ENCODE data around the gene VHLL. TPM values are rescaled to one million over a fixed set of nuclear protein-coding genes. Genes with fewer than 3 reads are reported as not detected.

The VHLL gene
- total RNA-seq, 3 donors from 2014 or later (not counting 1 experiment from before 2014, with no cell fraction given) = 0.42 TPM; not detected in 2

- DNase-seq = no peak
Observed at GRCh38 chr1:156344409-156344808, 45.3 kb upstream of the VHLL start.

DNA sequence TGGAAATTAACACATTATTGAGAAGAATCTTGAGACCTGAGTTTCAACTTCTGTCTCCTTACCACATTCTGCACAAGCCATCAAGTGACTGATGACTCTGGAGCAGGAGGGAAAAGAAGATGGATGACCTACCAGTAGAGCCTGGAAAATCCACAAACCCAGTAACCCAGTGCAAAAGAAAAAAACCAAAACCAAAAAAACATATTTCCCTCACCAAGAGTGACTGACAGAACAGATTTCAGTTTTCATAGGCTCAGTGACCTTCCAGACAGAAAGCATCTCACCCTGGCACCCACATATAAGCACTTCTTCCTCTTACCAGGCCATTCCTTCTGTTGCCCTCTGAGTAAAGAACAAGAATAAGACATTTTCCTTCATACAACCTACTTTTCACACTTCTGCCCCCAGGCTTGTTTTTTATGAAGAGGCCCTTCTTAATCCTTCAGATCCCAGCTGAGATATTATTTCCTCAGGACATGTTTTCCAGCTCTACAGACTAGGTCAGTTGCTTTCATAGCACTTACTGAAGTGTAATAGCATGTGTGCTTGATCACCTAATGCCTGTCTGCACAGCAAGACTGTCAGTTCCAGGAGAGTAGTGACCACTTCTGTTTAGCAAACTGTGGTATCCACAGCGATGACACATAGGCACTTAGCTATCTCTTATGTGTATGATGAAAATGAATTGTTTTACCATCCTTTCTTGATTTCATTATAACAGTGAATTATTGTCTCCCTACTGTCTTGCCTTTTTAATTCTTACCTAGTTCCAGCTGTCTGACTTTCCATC, 43.3 kb upstream of the VHLL start:
- intact Hi-C loops (cut with micrococcal nuclease) = no loop called here
- Histone ChIP-seq H3K36me3 (ENCODE audit: control insufficient read depth, insufficient read depth, low read length) (no peaks in the 10 kb centered on the region), H3K27ac (ENCODE audit: low read length) (no peak overlapping the region), H3K4me1 (ENCODE audit: control insufficient read depth, insufficient read depth, low read length) (peaks cover 11% of the 10 kb centered on the region), H3K9me3 (ENCODE audit: control insufficient read depth, insufficient read depth, low read length) (no peaks in the 10 kb centered on the region), H3K27me3 (ENCODE audit: control insufficient read depth, insufficient read depth, low read length) (peaks cover 4% of the 10 kb centered on the region), H3K4me3 (ENCODE audit: low read length) (no peak overlapping the region)
- no peak overlapping the region for H3K4me3 Mint-ChIP-seq
- peaks cover 10 to 24% of the 10 kb centered on the region in 2 donors for H3K27me3 Mint-ChIP-seq (ENCODE audit: low read depth in 2 of 2)
- ATAC-seq (no peak), DNase-seq (no peak)
- H3K36me3 Mint-ChIP-seq = no peaks in the 10 kb centered on the region
- no peak overlapping the region for H3K27ac Mint-ChIP-seq
- H3K4me1 Mint-ChIP-seq = peaks cover 13 to 17% of the 10 kb centered on the region in 2 donors
- no peaks in the 10 kb centered on the region for H3K9me3 Mint-ChIP-seq
- WGBS (ENCODE audit: insufficient coverage) = no CpG with 5 or more reads among the region's 1 CpG
- no peak for TF ChIP-seq CTCF (IDR thresholded peaks at IDR 0.05)

More at GRCh38 chr1:156344409-156344808, 45.3 kb upstream of the VHLL start:
- H3K4me3 Mint-ChIP-seq = no peak overlapping the region
- Histone ChIP-seq H3K9me3 (ENCODE audit: control insufficient read depth, insufficient read depth, low read length) (no peaks in the 10 kb centered on the region), H3K27ac (ENCODE audit: low read length) (no peak overlapping the region), H3K4me3 (ENCODE audit: low read length) (no peak overlapping the region), H3K27me3 (ENCODE audit: control insufficient read depth, insufficient read depth, low read length) (peaks cover 4% of the 10 kb centered on the region), H3K4me1 (ENCODE audit: control insufficient read depth, insufficient read depth, low read length) (no peaks in the 10 kb centered on the region), H3K36me3 (ENCODE audit: control insufficient read depth, insufficient read depth, low read length) (no peaks in the 10 kb centered on the region)
- H3K4me1 Mint-ChIP-seq = peaks cover 0 to under 1% of the 10 kb centered on the region in 2 donors
- 80% methylated on average over 3 of the region's 3 CpGs for WGBS (ENCODE audit: insufficient coverage)
- no peaks in the 10 kb centered on the region for H3K36me3 Mint-ChIP-seq
- no peak for TF ChIP-seq CTCF (IDR thresholded peaks at IDR 0.05)
- peaks cover 12 to 26% of the 10 kb centered on the region in 2 donors for H3K27me3 Mint-ChIP-seq (ENCODE audit: low read depth in 2 of 2)
- H3K27ac Mint-ChIP-seq = no peak overlapping the region
- no peak for ATAC-seq
- intact Hi-C loops (cut with micrococcal nuclease) = no loop called here
- H3K9me3 Mint-ChIP-seq = no peaks in the 10 kb centered on the region

GRCh38 chr1:156338180-156338976, 39.3 kb upstream of the VHLL start, which contains the start of the genes CCT3 and TSACC:
Gene CCT3 (minus strand): TSS chr1:156338292. CDS start chr1:156338184, 108 bp downstream.
Gene TSACC (plus strand): TSS chr1:156338526. CDS start chr1:156339758, 1,232 bp downstream.
- no peaks in the 10 kb centered on the region for H3K9me3 ChIP-seq (ENCODE audit: control insufficient read depth, insufficient read depth, low read length)
- no peaks in the 10 kb centered on the region for H3K27me3 Mint-ChIP-seq (ENCODE audit: low read depth in 2 of 2)
- H3K4me3 Mint-ChIP-seq = peak within 1 kb of the TSS; percentile 95
- H3K4me1 Mint-ChIP-seq = peaks cover 38 to 41% of the 10 kb centered on the region in 2 donors
- intact Hi-C loops (cut with micrococcal nuclease) = loop anchor here (5.0 kb wide), 1 partner anchor 164 kb away; the partner anchor contains the start of gene MEF2D
- H3K27me3 ChIP-seq (ENCODE audit: control insufficient read depth, insufficient read depth, low read length) = no peaks in the 10 kb centered on the region
- peak within 1 kb of the TSS; percentile 95 for H3K27ac Mint-ChIP-seq
- H3K27ac ChIP-seq (ENCODE audit: low read length) = peak within 1 kb of the TSS; percentile 88
- peaks cover 23% of the 10 kb centered on the region for H3K36me3 ChIP-seq (ENCODE audit: control insufficient read depth, insufficient read depth, low read length)
- H3K36me3 Mint-ChIP-seq = peaks cover 6% of the 10 kb centered on the region
- ATAC-seq = peak; percentile 93 to 98 (median 94)
- no peak for TF ChIP-seq CTCF (IDR thresholded peaks at IDR 0.05)
- peaks cover 18% of the 10 kb centered on the region for H3K4me1 ChIP-seq (ENCODE audit: control insufficient read depth, insufficient read depth, low read length)
- under 1% methylated on average over 47 of the region's 47 CpGs for WGBS (ENCODE audit: insufficient coverage)
- H3K4me3 ChIP-seq (ENCODE audit: low read length) = peak within 1 kb of the TSS; percentile 84
- no peaks in the 10 kb centered on the region for H3K9me3 Mint-ChIP-seq
- peak; percentile 99 to 100 for DNase-seq
